SU-DHL-6 (cell line): ENCODE data around the gene HAPLN3.

Experiments
- H2AFZ ChIP-seq: fragments of 200-600 bp; sonication (generic); 2 replicates; pipeline ENCODE4 v1.6.1; 2014; ENCODE audit warnings: low read depth, mild to moderate bottlenecking, moderate library complexity, mixed read lengths, antibody characterized with exemption, low read length; ENCODE audit not compliant: severe bottlenecking
- H3F3A ChIP-seq: fragments of 200-600 bp; shearing (Covaris generic); 2 replicates; pipeline ENCODE4 v1.6.0; 2016; ENCODE audit warnings: antibody characterized with exemption, mild to moderate bottlenecking; ENCODE audit not compliant: insufficient read depth
- H3K27ac ChIP-seq: fragments of 200-600 bp; sonication (generic); 2 replicates; pipeline ENCODE4 v1.5.1; 2016; ENCODE audit warnings: low read depth, mild to moderate bottlenecking, low read length, moderate library complexity, mixed read lengths
- H3K27me3 ChIP-seq: fragments of 200-600 bp; sonication (generic), shearing (Covaris generic); 2 replicates; pipeline ENCODE4 v1.6.0; 2014; ENCODE audit warnings: mild to moderate bottlenecking, low read length
- H3K36me3 ChIP-seq: fragments of 200-600 bp; sonication (generic); 2 replicates; pipeline ENCODE4 v1.6.1; 2014; ENCODE audit warnings: mild to moderate bottlenecking, low read length, mixed read lengths
- H3K4me2 ChIP-seq: fragments of 300-600, 200-600 bp; shearing (Covaris generic), sonication (generic); 2 replicates; pipeline ENCODE4 v1.6.0; 2014; ENCODE audit warnings: low read length, low read depth, mild to moderate bottlenecking; ENCODE audit not compliant: poor library complexity, severe bottlenecking
- H3K4me3 ChIP-seq: fragments of 200-600 bp; sonication (generic); 2 replicates; pipeline ENCODE4 v1.5.1; 2014; ENCODE audit warnings: antibody characterized with exemption, low read length, mild to moderate bottlenecking, mixed read lengths; ENCODE audit not compliant: insufficient read depth, poor library complexity, severe bottlenecking
- H3K79me2 ChIP-seq: fragments of 200-600 bp; sonication (generic); 2 replicates; pipeline ENCODE4 v1.6.1; 2014; ENCODE audit warnings: mild to moderate bottlenecking, low read length, moderate library complexity; ENCODE audit not compliant: insufficient read depth
- H3K9ac ChIP-seq: fragments of 200-600 bp; sonication (generic); 2 replicates; pipeline ENCODE4 v1.7.0; 2014; ENCODE audit warnings: mild to moderate bottlenecking, low read length
- H3K9me2 ChIP-seq: fragments of 200-600 bp; sonication (generic); replicated peaks from 2 replicates; pipeline ENCODE4 v1.6.1; 2014; ENCODE audit warnings: low read length; ENCODE audit not compliant: insufficient read depth
- H3K9me3 ChIP-seq: fragments of 200-600 bp; sonication (generic); 2 replicates; pipeline ENCODE4 v1.6.1; 2014; ENCODE audit warnings: low read length, mixed read lengths; ENCODE audit not compliant: insufficient read depth
- H4K20me1 ChIP-seq: fragments of 200-600 bp; sonication (generic); 2 replicates; pipeline ENCODE4 v1.6.1; 2014; ENCODE audit warnings: low read depth, mild to moderate bottlenecking, antibody characterized with exemption, low read length, moderate library complexity, mixed read lengths
- CTCF ChIP-seq: fragments of 200-600 bp; sonication (generic); IDR thresholded peaks from one replicate; pipeline ENCODE4 v1.5.1; 2017; ENCODE audit warnings: antibody characterized with exemption, mild to moderate bottlenecking, low read length, moderate library complexity; ENCODE audit not compliant: insufficient read depth, poor library complexity, severe bottlenecking
- EZH2phosphoT487 ChIP-seq: fragments of 200-600 bp; sonication (generic), shearing (Covaris generic); conservative IDR thresholded peaks from 2 replicates; pipeline ENCODE4 v1.6.1; 2018; ENCODE audit warnings: mild to moderate bottlenecking, antibody characterized with exemption, low read length, moderate library complexity, mixed read lengths

HAPLN3 gene

GRCh38 chr15:88828791-88829190 lies 66.6 kb downstream of the HAPLN3 start:
- Histone ChIP-seq H3K27me3 (no peaks in the 10 kb centered on the region), H3K9ac (no peak overlapping the region), H3K9me2 (no peaks in the 10 kb centered on the region), H3K4me3 (no peak overlapping the region), H3K4me2 (no peak overlapping the region), H3K36me3 (no peaks in the 10 kb centered on the region), H3K27ac (no peak overlapping the region), H3F3A (no peaks in the 10 kb centered on the region), H2AFZ (no peak overlapping the region), H4K20me1 (no peaks in the 10 kb centered on the region), H3K9me3 (no peaks in the 10 kb centered on the region), H3K79me2 (no peaks in the 10 kb centered on the region)
- no peak for TF ChIP-seq CTCF
- no peak for TF ChIP-seq EZH2phosphoT487
